K562 (cell line): ENCODE results near the gene C4BPB. TPM values are rescaled to one million over a fixed set of nuclear protein-coding genes. Genes with fewer than 3 reads are reported as not detected.

ENCODE experiments used
- ATAC-seq: fragments of 200-7000 bp; cut with Tn5 transposase; 3 replicates; pipeline ENCODE4 v1.9.1; 2020; ENCODE audit warnings: moderate library complexity
- BruUV-seq: library from RNA; stranded (reverse); fragments of 400-500 nt; replicated peaks from 2 replicates; lab custom pipeline; 2021; lab: Mats Ljungman, UMichigan
- CTCF ChIA-PET: fragments of 300-600 bp; formaldehyde crosslinking; extraction: SDS; loops from one replicate; lab custom pipeline; 2021; ENCODE audit warnings: low intra/inter-chr PET ratio; lab: Yijun Ruan, JAX
- POLR2A ChIA-PET: fragments of 300-600, 350-650 bp; sonication (Branson Sonifier 250); formaldehyde crosslinking; extraction: SDS; loops from one replicate; lab custom pipeline; 2021; ENCODE audit warnings: antibody characterized with exemption, inconsistent platforms; lab: Yijun Ruan, JAX
- DNase-seq, 4 experiments: peaks; one replicate each; pipeline versions ENCODE4 v3.0.0 to v3.0.0-alpha.2; 2011 to 2018; ENCODE audit warnings: low spot score in 3 of 4, mixed read lengths in 3 of 4; ENCODE audit errors: extremely low read depth in 1 of 4
- FAIRE-seq: peaks from 2 replicates; lab custom pipeline; 2011; peaks lifted over from hg19 to GRCh38; lab: Jason Lieb, UNC
- H2AFZ ChIP-seq: 2 replicates; pipeline ENCODE4 v1.6.0; 2011; ENCODE audit warnings: low read depth, low read length, control low read depth, inconsistent platforms
- H3K27ac ChIP-seq: fragments of 200-600 bp; 3 replicates; pipeline ENCODE4 v1.8.0; 2011; ENCODE audit warnings: low read depth, mild to moderate bottlenecking, control low read depth, inconsistent platforms, low read length, moderate library complexity, mixed read lengths; ENCODE audit errors: extremely low read depth
- H3K27me3 ChIP-seq, 2 experiments: fragments of 300-600 bp in 1 of 2; 2 replicates in 1 of 2; 3 replicates in 1 of 2; pipeline versions ENCODE4 v1.6.0 to v1.8.0; 2011; ENCODE audit warnings: inconsistent platforms in 2 of 2, low read length in 2 of 2, mild to moderate bottlenecking in 1 of 2, mixed read lengths in 1 of 2, moderate library complexity in 1 of 2; ENCODE audit not compliant: control insufficient read depth in 2 of 2, insufficient read depth in 2 of 2
- H3K36me3 ChIP-seq: fragments of 300-600 bp; 3 replicates; pipeline ENCODE4 v1.8.0; 2011; ENCODE audit warnings: mild to moderate bottlenecking, low read length, inconsistent platforms; ENCODE audit not compliant: control insufficient read depth, insufficient read depth
- H3K4me1 ChIP-seq, 2 experiments: fragments of 200-600 bp in 1 of 2; replicated peaks in 1 of 2; 2 replicates in 1 of 2; 3 replicates in 1 of 2; pipeline versions ENCODE4 v1.5.1 to v1.8.0; 2011; ENCODE audit warnings: inconsistent platforms in 2 of 2, low read length in 2 of 2, mild to moderate bottlenecking in 1 of 2, mixed read lengths in 1 of 2, moderate library complexity in 1 of 2; ENCODE audit not compliant: control insufficient read depth in 2 of 2, insufficient read depth in 2 of 2
- H3K4me2 ChIP-seq: 2 replicates; pipeline ENCODE4 v1.6.1; 2011; ENCODE audit warnings: low read length, control low read depth, inconsistent platforms, mixed read lengths; ENCODE audit not compliant: insufficient read depth
- H3K4me3 ChIP-seq: fragments of 200-600 bp; sonication (generic), shearing (Covaris generic); 2 replicates; pipeline ENCODE4 v1.5.1; 2016; ENCODE audit warnings: control low read depth, inconsistent platforms
- H3K79me2 ChIP-seq: fragments of 200-600 bp; 3 replicates; pipeline ENCODE4 v1.8.0; 2011; ENCODE audit warnings: low read length, inconsistent platforms; ENCODE audit not compliant: control insufficient read depth, insufficient read depth
- H3K9ac ChIP-seq, 2 experiments: 2 replicates each; pipeline versions ENCODE4 v1.6.0 to v1.6.1; 2011; ENCODE audit warnings: low read depth in 2 of 2, low read length in 2 of 2, control low read depth in 1 of 2, inconsistent platforms in 1 of 2, mild to moderate bottlenecking in 1 of 2, mixed read lengths in 1 of 2; ENCODE audit not compliant: insufficient read depth in 1 of 2
- H3K9me1 ChIP-seq: one replicate; pipeline ENCODE4 v1.6.0; 2011; ENCODE audit warnings: inconsistent platforms, mild to moderate bottlenecking, low read length, moderate library complexity; ENCODE audit not compliant: control insufficient read depth, insufficient read depth
- H3K9me3 ChIP-seq: replicated peaks from 2 replicates; pipeline ENCODE4 v1.5.1; 2011; ENCODE audit warnings: low read depth, low read length, inconsistent platforms; ENCODE audit not compliant: control insufficient read depth, insufficient read depth
- H4K20me1 ChIP-seq: replicated peaks from 2 replicates; pipeline ENCODE4 v1.6.1; 2011; ENCODE audit warnings: low read length, inconsistent platforms, mixed read lengths; ENCODE audit not compliant: control insufficient read depth, insufficient read depth
- ARHGAP35 ChIP-seq: fragments of 450-650 bp; IDR thresholded peaks from 2 replicates; pipeline ENCODE4 v1.6.1; 2018; ENCODE audit not compliant: partially characterized antibody
- CAMTA2 ChIP-seq: fragments of 250-450 bp; sonication (Bioruptor Pico); conservative IDR thresholded peaks from 2 replicates; pipeline ENCODE4 v1.5.1; 2022
- CSDE1 ChIP-seq, 2 experiments: fragments of 450-650 bp; IDR thresholded peaks; 2 replicates each; pipeline ENCODE4 v1.6.1; 2016; ENCODE audit warnings: mild to moderate bottlenecking in 1 of 2
- ETV5 ChIP-seq: sonication (generic); formaldehyde crosslinking; IDR thresholded peaks from 2 replicates; pipeline ENCODE4 v1.4.0; 2020; ENCODE audit warnings: low read depth, mild to moderate bottlenecking, missing genetic modification reagents
- KDM1A ChIP-seq, 2 experiments: fragments of 450-650 bp; IDR thresholded peaks; 2 replicates each; pipeline ENCODE4 v1.6.1; 2016; ENCODE audit warnings: mild to moderate bottlenecking in 2 of 2
- MCM2 ChIP-seq: fragments of 450-650 bp; IDR thresholded peaks from 2 replicates; pipeline ENCODE4 v1.6.1; 2017; ENCODE audit warnings: low read depth, mild to moderate bottlenecking
- NR3C1 ChIP-seq: sonication (generic); formaldehyde crosslinking; IDR thresholded peaks from 2 replicates; pipeline ENCODE4 v1.8.1; 2022; ENCODE audit warnings: missing genetic modification reagents
- SP1 ChIP-seq: sonication (generic); formaldehyde crosslinking; IDR thresholded peaks from 2 replicates; pipeline ENCODE4 v1.8.1; 2022; ENCODE audit warnings: mild to moderate bottlenecking, missing genetic modification reagents
- ZNF184 ChIP-seq: sonication (generic); formaldehyde crosslinking; IDR thresholded peaks from 2 replicates; pipeline ENCODE4 v1.5.0; 2020; ENCODE audit warnings: missing genetic modification reagents
- ZNF316 ChIP-seq: fragments of 450-650 bp; IDR thresholded peaks from 2 replicates; pipeline ENCODE4 v1.6.1; 2016
- ZNF561 ChIP-seq: fragments of 450-650 bp; formaldehyde crosslinking; conservative IDR thresholded peaks from 2 replicates; pipeline ENCODE4 v1.4.0; 2020; ENCODE audit warnings: mild to moderate bottlenecking, moderate library complexity
- WGBS: fragments of 100-300 bp; shearing (Covaris generic); methylation state at CpG from one replicate; pipeline ENCODE4 v1.1.6; 2016; ENCODE audit warnings: low coverage, mixed read lengths; ENCODE audit not compliant: insufficient coverage; ENCODE audit errors: missing lambda C conversion rate; 5-methylcytosine and 5-hydroxymethylcytosine counted together
- in situ Hi-C: fragments of 300-500 bp; cut with MboI; formaldehyde crosslinking; loops from 4 replicates; pipeline ENCODE4 v1.15.0; 2018; ENCODE audit warnings: inconsistent platforms, mixed read lengths
- intact Hi-C: fragments of 100-400 bp; cut with micrococcal nuclease; formaldehyde crosslinking; loops from 2 replicates; pipeline ENCODE4 v1.14.2; 2022
- polyA plus RNA-seq, 8 experiments: library from polyadenylated mRNA; depleted of rRNA in 4 of 8; stranded (reverse) in 5 of 8; unstranded in 3 of 8; fragments of >200 nt; fragmentation: Nextera tagmentation in 2 of 8; fragmentation: Illumina TruSeq in 1 of 8; extraction: Ambion mirVana in 2 of 8; extraction: Trizol in 1 of 8; gene quantifications; 2 replicates each; pipeline versions ENCODE4 v1.2.1 to v1.2.3, GENCODE V29; 2011 to 2014; ENCODE audit warnings: inconsistent platforms in 1 of 8, missing spikeins in 1 of 8
- total RNA-seq, 7 experiments: library from RNA; depleted of rRNA in 6 of 7; stranded (reverse); fragments of >200 nt in 6 of 7; fragmentation: Illumina TruSeq in 2 of 7; extraction: Trizol in 2 of 7; gene quantifications; 2 replicates each; pipeline versions ENCODE4 v1.2.1 to v1.2.3, GENCODE V29; 2011 to 2021; ENCODE audit warnings: low replicate concordance in 1 of 7
- TF ChIP-seq, protein P1 (sequence below): IDR thresholded peaks from 2 replicates; pipeline ENCODE4 v1.6.1; 2016; ENCODE audit warnings: missing genetic modification characterization, missing compliant biosample characterization
- TF ChIP-seq, protein P2 (sequence below): sonication (generic); formaldehyde crosslinking; IDR thresholded peaks from 2 replicates; pipeline ENCODE4 v1.8.0; 2022; ENCODE audit warnings: missing genetic modification reagents, mild to moderate bottlenecking, borderline replicate concordance
- TF ChIP-seq, protein P3 (sequence below): fragments of 450-650 bp; formaldehyde crosslinking; IDR thresholded peaks from 2 replicates; pipeline ENCODE4 v1.4.0; 2020; ENCODE audit warnings: mild to moderate bottlenecking
- TF ChIP-seq, protein P4 (sequence below): fragments of 450-650 bp; formaldehyde crosslinking; IDR thresholded peaks from 2 replicates; pipeline ENCODE4 v1.4.0; 2020; ENCODE audit warnings: mild to moderate bottlenecking, moderate library complexity
- TF ChIP-seq, protein P5 (sequence below): fragments of 200-800 bp; sonication (Bioruptor generic); IDR thresholded peaks from 2 replicates; pipeline ENCODE4 v1.6.1; 2017; ENCODE audit warnings: missing genetic modification characterization, missing compliant biosample characterization

C4BPB gene
- total and polyA plus RNA-seq, 9 of the 15 experiments (the other 6 are each of a cell fraction or from before 2014, with no cell fraction given) = not detected

DNA sequence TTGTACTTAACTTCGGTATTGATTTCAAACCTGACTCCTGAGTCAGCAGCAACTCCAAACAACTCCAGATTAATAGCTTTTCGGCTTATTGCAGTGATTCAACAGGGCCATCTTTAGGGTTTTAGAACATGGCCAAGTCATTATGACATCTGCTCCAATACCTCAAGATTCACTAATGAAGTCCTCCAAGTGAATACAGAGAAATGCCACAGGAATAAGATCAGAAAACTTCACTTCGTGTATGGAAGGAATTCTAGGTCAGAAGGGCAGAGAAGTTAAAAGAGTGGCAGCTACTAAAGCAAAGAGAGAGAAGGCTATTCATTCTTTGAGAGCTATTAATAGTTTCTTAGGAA is 48.5 kb upstream of the C4BPB start:
- Histone ChIP-seq H3K9ac (no peak overlapping the region), H3K4me2 (no peak overlapping the region), H3K4me3 (no peak overlapping the region), H3K36me3 (peaks cover 26% of the 10 kb centered on the region; the same call in 2 of the 3 replicates), H3K9me3 (no peaks in the 10 kb centered on the region), H3K9me1 (no peaks in the 10 kb centered on the region), H2AFZ (0 out of 2 replicates have a peak overlapping the region, but pooled peaks have one; percentile 18), H3K4me1 (peaks cover 9 to 37% of the 10 kb centered on the region in 2 experiments), H3K27me3 (no peaks in the 10 kb centered on the region), H4K20me1 (no peaks in the 10 kb centered on the region), H3K27ac (peak overlapping the region; percentile 19; the same call in 2 of the 3 replicates), H3K79me2 (peaks cover 26% of the 10 kb centered on the region)
- DNase-seq = no peak
- POLR2A ChIA-PET = interaction anchor here (0.6 to 4.2 kb wide), 9 partner anchors 8 to 111 kb away, joined by 3 to 29 read pairs (median 6); partner anchors contain the start of genes C1orf116, PFKFB2 and YOD1
- CTCF ChIA-PET = no interaction called here
- FAIRE-seq = no peak
- no TSS peak for BruUV-seq
- peak; percentile 4 for ATAC-seq
- 22% methylated on average over 3 of the region's 3 CpGs for WGBS
- intact Hi-C loops = no loop called here
- in situ Hi-C loops = no loop called here
- TF ChIP-seq ZNF316 (peak; percentile 63), ETV5 (CRISPR knock-in tag) (no peak), MCM2 (no peak), ARHGAP35 (no peak), NR3C1 (no peak), ZNF561 (CRISPR knock-in tag) (no peak), KDM1A (IDR thresholded peaks at IDR 0.05) (peak; percentile 68 to 79), CSDE1 (IDR thresholded peaks at IDR 0.05) (no peak), ZNF184 (no peak), CAMTA2 (CRISPR knock-in tag) (no peak), SP1 (CRISPR knock-in tag) (no peak)
- TF ChIP-seq, protein P1, sequence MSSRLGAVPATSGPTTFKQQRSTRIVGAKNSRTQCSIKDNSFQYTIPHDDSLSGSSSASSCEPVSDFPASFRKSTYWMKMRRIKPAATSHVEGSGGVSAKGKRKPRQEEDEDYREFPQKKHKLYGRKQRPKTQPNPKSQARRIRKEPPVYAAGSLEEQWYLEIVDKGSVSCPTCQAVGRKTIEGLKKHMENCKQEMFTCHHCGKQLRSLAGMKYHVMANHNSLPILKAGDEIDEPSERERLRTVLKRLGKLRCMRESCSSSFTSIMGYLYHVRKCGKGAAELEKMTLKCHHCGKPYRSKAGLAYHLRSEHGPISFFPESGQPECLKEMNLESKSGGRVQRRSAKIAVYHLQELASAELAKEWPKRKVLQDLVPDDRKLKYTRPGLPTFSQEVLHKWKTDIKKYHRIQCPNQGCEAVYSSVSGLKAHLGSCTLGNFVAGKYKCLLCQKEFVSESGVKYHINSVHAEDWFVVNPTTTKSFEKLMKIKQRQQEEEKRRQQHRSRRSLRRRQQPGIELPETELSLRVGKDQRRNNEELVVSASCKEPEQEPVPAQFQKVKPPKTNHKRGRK (tag) = no peak
- TF ChIP-seq, protein P2, sequence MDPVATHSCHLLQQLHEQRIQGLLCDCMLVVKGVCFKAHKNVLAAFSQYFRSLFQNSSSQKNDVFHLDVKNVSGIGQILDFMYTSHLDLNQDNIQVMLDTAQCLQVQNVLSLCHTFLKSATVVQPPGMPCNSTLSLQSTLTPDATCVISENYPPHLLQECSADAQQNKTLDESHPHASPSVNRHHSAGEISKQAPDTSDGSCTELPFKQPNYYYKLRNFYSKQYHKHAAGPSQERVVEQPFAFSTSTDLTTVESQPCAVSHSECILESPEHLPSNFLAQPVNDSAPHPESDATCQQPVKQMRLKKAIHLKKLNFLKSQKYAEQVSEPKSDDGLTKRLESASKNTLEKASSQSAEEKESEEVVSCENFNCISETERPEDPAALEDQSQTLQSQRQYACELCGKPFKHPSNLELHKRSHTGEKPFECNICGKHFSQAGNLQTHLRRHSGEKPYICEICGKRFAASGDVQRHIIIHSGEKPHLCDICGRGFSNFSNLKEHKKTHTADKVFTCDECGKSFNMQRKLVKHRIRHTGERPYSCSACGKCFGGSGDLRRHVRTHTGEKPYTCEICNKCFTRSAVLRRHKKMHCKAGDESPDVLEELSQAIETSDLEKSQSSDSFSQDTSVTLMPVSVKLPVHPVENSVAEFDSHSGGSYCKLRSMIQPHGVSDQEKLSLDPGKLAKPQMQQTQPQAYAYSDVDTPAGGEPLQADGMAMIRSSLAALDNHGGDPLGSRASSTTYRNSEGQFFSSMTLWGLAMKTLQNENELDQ (CRISPR knock-in tag) = no peak
- TF ChIP-seq, protein P3, sequence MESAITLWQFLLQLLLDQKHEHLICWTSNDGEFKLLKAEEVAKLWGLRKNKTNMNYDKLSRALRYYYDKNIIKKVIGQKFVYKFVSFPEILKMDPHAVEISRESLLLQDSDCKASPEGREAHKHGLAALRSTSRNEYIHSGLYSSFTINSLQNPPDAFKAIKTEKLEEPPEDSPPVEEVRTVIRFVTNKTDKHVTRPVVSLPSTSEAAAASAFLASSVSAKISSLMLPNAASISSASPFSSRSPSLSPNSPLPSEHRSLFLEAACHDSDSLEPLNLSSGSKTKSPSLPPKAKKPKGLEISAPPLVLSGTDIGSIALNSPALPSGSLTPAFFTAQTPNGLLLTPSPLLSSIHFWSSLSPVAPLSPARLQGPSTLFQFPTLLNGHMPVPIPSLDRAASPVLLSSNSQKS (CRISPR knock-in tag) = no peak
- TF ChIP-seq, protein P4, sequence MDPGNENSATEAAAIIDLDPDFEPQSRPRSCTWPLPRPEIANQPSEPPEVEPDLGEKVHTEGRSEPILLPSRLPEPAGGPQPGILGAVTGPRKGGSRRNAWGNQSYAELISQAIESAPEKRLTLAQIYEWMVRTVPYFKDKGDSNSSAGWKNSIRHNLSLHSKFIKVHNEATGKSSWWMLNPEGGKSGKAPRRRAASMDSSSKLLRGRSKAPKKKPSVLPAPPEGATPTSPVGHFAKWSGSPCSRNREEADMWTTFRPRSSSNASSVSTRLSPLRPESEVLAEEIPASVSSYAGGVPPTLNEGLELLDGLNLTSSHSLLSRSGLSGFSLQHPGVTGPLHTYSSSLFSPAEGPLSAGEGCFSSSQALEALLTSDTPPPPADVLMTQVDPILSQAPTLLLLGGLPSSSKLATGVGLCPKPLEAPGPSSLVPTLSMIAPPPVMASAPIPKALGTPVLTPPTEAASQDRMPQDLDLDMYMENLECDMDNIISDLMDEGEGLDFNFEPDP (CRISPR knock-in tag) = no peak
- TF ChIP-seq, protein P5, sequence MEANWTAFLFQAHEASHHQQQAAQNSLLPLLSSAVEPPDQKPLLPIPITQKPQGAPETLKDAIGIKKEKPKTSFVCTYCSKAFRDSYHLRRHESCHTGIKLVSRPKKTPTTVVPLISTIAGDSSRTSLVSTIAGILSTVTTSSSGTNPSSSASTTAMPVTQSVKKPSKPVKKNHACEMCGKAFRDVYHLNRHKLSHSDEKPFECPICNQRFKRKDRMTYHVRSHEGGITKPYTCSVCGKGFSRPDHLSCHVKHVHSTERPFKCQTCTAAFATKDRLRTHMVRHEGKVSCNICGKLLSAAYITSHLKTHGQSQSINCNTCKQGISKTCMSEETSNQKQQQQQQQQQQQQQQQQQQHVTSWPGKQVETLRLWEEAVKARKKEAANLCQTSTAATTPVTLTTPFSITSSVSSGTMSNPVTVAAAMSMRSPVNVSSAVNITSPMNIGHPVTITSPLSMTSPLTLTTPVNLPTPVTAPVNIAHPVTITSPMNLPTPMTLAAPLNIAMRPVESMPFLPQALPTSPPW (CRISPR knock-in tag) = no peak
